Right lobe of liver (tissue), 6 donors: ENCODE measurements around the gene HIF1A. TPM values are rescaled to one million over a fixed set of nuclear protein-coding genes. Genes with fewer than 3 reads are reported as not detected.
A peak's percentile ranks its signal among the peaks of the same experiment; 100 is the strongest.

Experiments used
- ATAC-seq, 4 donors: fragments of 200-7000 bp; cut with Tn5 transposase; one replicate each; pipeline ENCODE4 v1.9.1; 2020; ENCODE audit warnings: mild to moderate bottlenecking in 4 of 4, moderate library complexity in 4 of 4
- DNase-seq, 3 donors: peaks; one replicate each; pipeline ENCODE4 v3.0.0-alpha.2; 2020
- H3K27ac ChIP-seq, 3 donors: fragments of 200-600 bp; one replicate each; pipeline ENCODE4 v1.8.0; 2022
- H3K27me3 ChIP-seq, 2 donors: fragments of 200-600 bp; one replicate each; pipeline ENCODE4 v1.8.0; 2022
- H3K36me3 ChIP-seq, 4 donors: fragments of 200-600 bp; sonication (generic) in 1 of 4; one replicate each; pipeline versions ENCODE4 v1.5.1 to v1.8.0; 2017 to 2022; ENCODE audit warnings: control low read depth in 1 of 4
- H3K4me1 ChIP-seq, 4 donors: fragments of 200-600 bp; sonication (generic) in 1 of 4; one replicate each; pipeline versions ENCODE4 v1.5.1 to v1.8.0; 2017 to 2022; ENCODE audit warnings: control low read depth in 1 of 4
- H3K4me3 ChIP-seq, 3 donors: fragments of 200-600 bp; one replicate each; pipeline ENCODE4 v1.8.0; 2022
- H3K9me3 ChIP-seq, 4 donors: fragments of 200-600 bp; sonication (generic) in 1 of 4; one replicate each; pipeline versions ENCODE4 v1.5.1 to v1.8.0; 2017 to 2022; ENCODE audit warnings: control low read depth in 1 of 4
- POLR2A ChIP-seq: fragments of 450-650 bp; IDR thresholded peaks from one replicate; pipeline ENCODE4 v1.6.1; 2017; ENCODE audit warnings: antibody characterized with exemption, mild to moderate bottlenecking
- WGBS: methylation state at CpG from one replicate; pipeline ENCODE4 v1.1.6; 2018; ENCODE audit warnings: low coverage, low lambda C conversion rate; ENCODE audit not compliant: insufficient coverage; ENCODE audit errors: missing lambda C conversion rate; 5-methylcytosine and 5-hydroxymethylcytosine counted together
- intact Hi-C, 2 donors: fragments of 100-400 bp; cut with DNase I; formaldehyde crosslinking; loops; one replicate each; pipeline versions ENCODE4 v1.11.2 to v1.14.1; 2022
- total RNA-seq, 6 experiments: library from RNA; depleted of rRNA in 2 of 6; stranded (reverse); fragments of >200 nt in 2 of 6; fragmentation: NEBNext Ultra II Directional in 3 of 6; extraction: Animal tissue kit (Norgen Biotek cat#: 25700) in 3 of 6; gene quantifications; one replicate each; pipeline versions ENCODE4 v1.1.0 to v1.2.4, GENCODE V29; 2016 to 2023
- TF ChIP-seq, protein P1 (sequence below), 4 donors: fragments of 200-600 bp in 3 of 4; fragments of 450-650 bp in 1 of 4; IDR thresholded peaks; one replicate each; pipeline versions ENCODE4 v1.5.1 to v1.8.0; 2016 to 2022; ENCODE audit warnings: antibody characterized with exemption in 4 of 4, mild to moderate bottlenecking in 2 of 4
- donor health status: DM: no; HTN: yes; CAD: no.
- donor health status: DM: no; HTN: no; CAD: no.
- donor health status: DM: no; HTN: no; CAD: no.
- donor health status: DM: no; HTN: yes; CAD: no.
- donor health status: DM: no; HTN: yes; CAD: no.

Gene HIF1A
- total RNA-seq, 6 experiments from 2014 or later, result 15.9 to 117 (median 31.9) TPM

DNA sequence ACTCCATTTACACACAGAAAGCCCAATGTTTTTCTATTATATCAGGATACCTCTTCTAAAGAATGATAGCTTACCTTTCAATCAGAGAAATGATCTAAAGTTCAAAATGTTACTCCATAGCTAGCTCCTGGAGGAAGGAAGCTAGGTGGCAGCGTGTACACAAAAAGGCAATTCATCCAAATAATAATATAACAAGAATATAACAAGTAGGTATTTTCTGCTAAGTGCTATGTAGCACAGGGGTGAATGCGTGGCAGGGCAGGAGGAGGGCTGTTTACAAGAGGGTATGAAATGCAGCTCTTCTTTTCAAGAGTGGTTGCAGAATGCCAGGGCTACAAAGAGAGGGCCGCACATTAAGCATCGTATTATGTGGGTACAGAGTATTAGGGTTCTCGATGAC lies 66.2 kb downstream of the HIF1A start:
- peak overlapping the region; percentile 53 to 88 (median 84) for H3K4me3 ChIP-seq
- WGBS, result 63% methylated on average over 5 of the region's 5 CpGs

DNA sequence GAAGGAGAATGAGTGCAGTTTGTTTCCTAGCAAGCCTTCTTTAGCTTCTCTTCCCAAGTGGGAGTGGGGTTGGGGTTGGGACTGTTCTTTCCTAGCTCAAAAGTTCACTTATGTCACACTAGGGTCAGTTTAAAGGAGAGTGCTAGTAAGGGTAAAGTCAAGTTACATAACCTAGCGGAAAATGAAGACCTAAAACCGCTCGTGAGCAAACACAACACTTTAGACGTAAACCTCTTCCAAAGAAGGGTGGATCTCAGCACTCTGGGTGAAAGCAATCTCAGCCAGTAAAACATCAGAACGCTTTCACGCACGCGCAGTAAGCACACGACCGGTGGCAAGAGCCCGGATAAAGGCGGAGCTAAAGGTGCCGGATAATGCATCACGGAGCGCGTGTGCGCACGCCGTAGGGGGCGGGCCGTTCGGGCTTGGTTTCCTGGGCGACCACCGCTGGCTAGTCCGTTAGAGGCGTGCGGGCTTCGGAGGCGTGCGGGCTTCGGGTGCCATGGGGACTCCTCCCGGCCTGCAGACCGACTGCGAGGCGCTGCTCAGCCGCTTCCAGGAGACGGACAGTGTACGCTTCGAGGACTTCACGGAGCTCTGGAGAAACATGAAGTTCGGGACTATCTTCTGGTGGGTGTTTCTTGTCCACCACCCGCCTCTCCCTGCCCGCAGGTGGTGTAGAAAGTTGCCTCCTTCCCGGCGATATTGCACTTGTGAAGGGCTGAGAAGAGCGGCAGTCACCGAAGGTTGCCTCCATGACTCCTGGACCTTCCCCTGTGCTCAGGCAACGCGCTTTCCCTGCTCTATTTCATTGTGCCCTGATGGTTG lies 66.9 kb downstream of the HIF1A start, which contains the start of gene SNAPC1:
SNAPC1 (plus strand) TSS at position 462 of the 828 bp plus-strand sequence; CDS start at position 503, 41 bp downstream.
- TF ChIP-seq, protein P1, sequence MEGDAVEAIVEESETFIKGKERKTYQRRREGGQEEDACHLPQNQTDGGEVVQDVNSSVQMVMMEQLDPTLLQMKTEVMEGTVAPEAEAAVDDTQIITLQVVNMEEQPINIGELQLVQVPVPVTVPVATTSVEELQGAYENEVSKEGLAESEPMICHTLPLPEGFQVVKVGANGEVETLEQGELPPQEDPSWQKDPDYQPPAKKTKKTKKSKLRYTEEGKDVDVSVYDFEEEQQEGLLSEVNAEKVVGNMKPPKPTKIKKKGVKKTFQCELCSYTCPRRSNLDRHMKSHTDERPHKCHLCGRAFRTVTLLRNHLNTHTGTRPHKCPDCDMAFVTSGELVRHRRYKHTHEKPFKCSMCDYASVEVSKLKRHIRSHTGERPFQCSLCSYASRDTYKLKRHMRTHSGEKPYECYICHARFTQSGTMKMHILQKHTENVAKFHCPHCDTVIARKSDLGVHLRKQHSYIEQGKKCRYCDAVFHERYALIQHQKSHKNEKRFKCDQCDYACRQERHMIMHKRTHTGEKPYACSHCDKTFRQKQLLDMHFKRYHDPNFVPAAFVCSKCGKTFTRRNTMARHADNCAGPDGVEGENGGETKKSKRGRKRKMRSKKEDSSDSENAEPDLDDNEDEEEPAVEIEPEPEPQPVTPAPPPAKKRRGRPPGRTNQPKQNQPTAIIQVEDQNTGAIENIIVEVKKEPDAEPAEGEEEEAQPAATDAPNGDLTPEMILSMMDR (IDR thresholded peaks at IDR 0.05), result no peak
- peak; percentile 75 for TF ChIP-seq POLR2A
- H3K27ac ChIP-seq, result peak within 1 kb of the TSS; percentile 59 to 90 (median 70)
- no peaks in the 10 kb centered on the region for H3K36me3 ChIP-seq
- intact Hi-C loops, result no loop called here
- H3K27me3 ChIP-seq, result no peaks in the 10 kb centered on the region
- 0% methylated on average over 23 of the region's 49 CpGs for WGBS
- peak; percentile 98 to 99 (median 99) for ATAC-seq
- peaks cover 0 to 4% (median 0%) of the 10 kb centered on the region in 4 donors for H3K4me1 ChIP-seq
- no peaks in the 10 kb centered on the region for H3K9me3 ChIP-seq
- peak; percentile 98 for DNase-seq
- H3K4me3 ChIP-seq, result peak within 1 kb of the TSS; percentile 53 to 88 (median 84)

More for the DNA sequence above, 66.2 kb downstream of the HIF1A start:
- intact Hi-C loops, result no loop called here
- H3K27me3 ChIP-seq, result no peaks in the 10 kb centered on the region
- no peaks in the 10 kb centered on the region for H3K9me3 ChIP-seq
- peak overlapping the region; percentile 59 to 90 (median 70) for H3K27ac ChIP-seq
- peaks cover 0 to 4% (median 0%) of the 10 kb centered on the region in 4 donors for H3K4me1 ChIP-seq
- no peak for TF ChIP-seq POLR2A
- TF ChIP-seq, protein P1 (IDR thresholded peaks at IDR 0.05), result no peak
- H3K36me3 ChIP-seq, result no peaks in the 10 kb centered on the region
- DNase-seq (no peak), ATAC-seq (peak in 3 of 4 donors; percentile 1 to 7 (median 1))

DNA sequence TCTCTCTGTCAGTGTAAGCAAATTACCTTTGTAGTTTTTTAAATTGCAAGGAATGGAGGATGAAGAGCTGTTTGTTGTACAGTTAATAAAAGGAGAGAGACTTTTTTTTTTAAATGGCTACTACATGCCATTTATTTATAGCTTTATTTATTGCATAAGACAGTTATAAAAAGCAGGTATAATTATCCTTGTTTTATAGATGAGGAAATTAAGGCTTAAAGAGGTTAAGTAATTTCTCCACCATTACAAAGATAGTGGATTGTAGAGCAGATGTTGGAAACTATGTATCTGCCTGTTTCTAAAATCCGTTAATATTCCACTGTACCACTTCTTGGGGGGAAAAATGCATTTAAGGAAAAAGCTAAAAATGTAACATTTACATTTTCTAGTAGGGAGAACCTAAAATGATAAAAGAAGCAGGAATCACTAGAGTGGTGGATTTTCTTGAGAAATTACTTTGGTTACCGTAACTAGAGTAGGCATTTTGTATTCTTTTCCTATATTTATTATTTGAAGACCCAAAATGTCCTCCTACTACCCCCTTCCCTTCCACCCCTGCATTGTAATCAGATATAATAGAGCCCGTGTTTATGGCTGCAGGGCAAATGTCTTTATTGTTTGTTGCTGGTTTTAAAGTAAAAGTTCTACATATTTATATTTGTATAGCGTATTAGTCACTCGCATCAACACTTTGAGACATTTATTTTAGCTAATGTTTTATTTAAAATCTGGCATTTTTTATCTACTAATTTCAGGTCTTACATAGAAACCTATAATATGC lies 69.2 kb downstream of the HIF1A start:
- Histone ChIP-seq H3K27ac (no peak overlapping the region), H3K9me3 (no peaks in the 10 kb centered on the region), H3K27me3 (no peaks in the 10 kb centered on the region), H3K4me3 (peak overlapping the region in 1 of 3 donors; percentile 6), H3K4me1 (peaks cover 0 to 4% (median 0%) of the 10 kb centered on the region in 4 donors), H3K36me3 (peaks cover 0 to 8% (median 0%) of the 10 kb centered on the region in 4 donors)
- DNase-seq, result no peak
- 79% methylated on average over 5 of the region's 5 CpGs for WGBS
- no peak for ATAC-seq
- TF ChIP-seq POLR2A, result no peak
- TF ChIP-seq, protein P1 (IDR thresholded peaks at IDR 0.05), result no peak
- intact Hi-C loops, result no loop called here

DNA sequence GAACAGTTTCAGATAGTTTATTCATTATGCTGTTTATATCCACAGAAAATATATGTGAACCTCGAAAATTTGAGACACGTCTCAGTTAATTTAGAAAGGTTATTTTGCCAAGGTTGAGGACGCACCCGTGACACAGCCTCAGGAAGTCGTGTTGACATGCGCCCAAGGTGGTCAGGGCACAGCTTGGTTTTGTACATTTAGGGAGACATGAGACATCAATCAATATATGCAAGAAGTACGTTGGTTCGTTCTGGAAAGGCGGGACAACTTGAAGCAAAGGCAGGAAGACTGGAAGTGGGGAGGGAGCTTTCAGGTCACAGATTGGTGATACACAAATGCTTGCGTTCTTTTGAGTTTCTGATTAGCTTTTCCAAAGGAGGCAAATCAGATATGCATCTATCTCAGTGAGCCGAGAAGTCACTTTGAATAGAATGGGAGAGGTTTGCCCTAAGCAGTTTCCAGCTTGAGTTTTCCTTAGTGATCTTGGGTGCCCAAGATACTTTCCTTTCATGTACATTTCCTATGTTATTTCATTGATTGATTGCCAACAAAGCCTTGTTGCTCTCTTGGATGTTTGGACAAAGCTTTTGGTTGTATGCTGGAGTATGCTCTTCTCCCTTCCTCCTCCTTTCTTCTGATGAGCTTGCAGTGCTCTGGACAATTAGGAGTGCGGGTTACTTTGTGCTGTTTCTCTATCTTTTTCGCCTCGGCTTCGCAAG lies 70.1 kb downstream of the HIF1A start:
- no peak for DNase-seq
- TF ChIP-seq POLR2A, result no peak
- TF ChIP-seq, protein P1 (IDR thresholded peaks at IDR 0.05), result no peak
- peaks cover 0 to 4% (median 0%) of the 10 kb centered on the region in 4 donors for H3K4me1 ChIP-seq
- no peak overlapping the region for H3K27ac ChIP-seq
- no peak overlapping the region for H3K4me3 ChIP-seq
- intact Hi-C loops, result no loop called here
- 75% methylated on average over 15 of the region's 15 CpGs for WGBS
- peaks cover 0 to 17% (median under 1%) of the 10 kb centered on the region in 4 donors for H3K36me3 ChIP-seq
- no peaks in the 10 kb centered on the region for H3K27me3 ChIP-seq
- no peak for ATAC-seq
- H3K9me3 ChIP-seq, result no peaks in the 10 kb centered on the region
